RWPE1 (cell line): ENCODE data around the gene BRWD1.

Experiments
- CTCF ChIA-PET: fragments of 350-600 bp; sonication (Branson Sonifier 250); formaldehyde crosslinking; extraction: SDS; loops from one replicate; lab custom pipeline; 2021; lab: Yijun Ruan, JAX
- POLR2A ChIA-PET: fragments of 400-600 bp; formaldehyde crosslinking; extraction: SDS; loops from one replicate; lab custom pipeline; 2020; ENCODE audit warnings: antibody characterized with exemption; ENCODE audit not compliant: low non-redundant PET; lab: Yijun Ruan, JAX
- DNase-seq: peaks from one replicate; pipeline ENCODE4 v3.0.0; 2012; ENCODE audit warnings: low spot score
- H3K27ac ChIP-seq: fragments of 450-650 bp; 2 replicates; pipeline ENCODE4 v1.5.1; 2017
- CTCF ChIP-seq: fragments of 450-650 bp; conservative IDR thresholded peaks from 2 replicates; pipeline ENCODE4 v1.5.1; 2017; ENCODE audit warnings: low read depth, mild to moderate bottlenecking

BRWD1 gene

DNA sequence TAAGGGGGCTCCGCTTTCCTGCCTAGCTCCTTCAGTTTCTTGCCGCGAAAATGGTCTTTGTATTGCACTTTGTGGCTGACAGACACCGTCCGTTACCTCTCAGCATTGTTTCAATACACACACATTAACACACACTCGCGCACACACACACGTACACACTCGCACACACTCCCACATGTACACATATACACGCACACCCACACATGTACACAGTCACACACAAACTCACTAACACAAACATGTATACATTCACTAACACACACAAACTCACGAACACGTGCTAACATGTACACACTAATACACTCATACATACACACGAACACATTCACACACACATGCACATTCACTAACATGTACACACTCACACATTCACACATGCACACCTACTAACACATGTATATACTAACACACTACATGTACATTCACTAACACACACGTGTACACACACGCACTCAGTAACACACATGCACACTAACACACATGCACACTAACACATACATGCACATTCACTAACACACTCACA is 179.1 kb downstream of the BRWD1 start:
- TF ChIP-seq CTCF, result no peak
- H3K27ac ChIP-seq, result no peak overlapping the region
- ChIA-PET CTCF (interaction anchor here (0.7 kb wide), 1 partner anchor 10 kb away, joined by 3 read pairs; no protein-coding TSS in a partner anchor), POLR2A (no interaction called here)
- DNase-seq, result no peak
